Measurements from ENCODE around the gene STMN1. TPM values are rescaled to one million over a fixed set of nuclear protein-coding genes. Genes with fewer than 3 reads are reported as not detected.

The STMN1 gene
- total and polyA plus RNA-seq, 9 of the 15 experiments (the other 6 are each of a cell fraction or from before 2014, with no cell fraction given) = 269 to 2,153 (median 595) TPM

- TF ChIP-seq PRPF4 (IDR thresholded peaks at IDR 0.05; ENCODE audit: insufficient read depth, low read depth, low read length, poor library complexity, severe bottlenecking) (no peak), ZNF232 (CRISPR knock-in tag; IDR thresholded peaks at IDR 0.05) (no peak; the same call in 1 of the 2 replicates), E2F4 (CRISPR knock-in tag; IDR thresholded peaks at IDR 0.05; ENCODE audit: low read depth) (peak; percentile 96), MLX (CRISPR knock-in tag; conservative IDR thresholded peaks at IDR 0.05) (no peak), CBX5 (IDR thresholded peaks at IDR 0.05; ENCODE audit: borderline replicate concordance, low read depth) (0 out of 2 replicates have a peak, but pooled peaks have one; percentile 5), ZNF239 (CRISPR knock-in tag; IDR thresholded peaks at IDR 0.05) (no peak), ZNF589 (CRISPR knock-in tag; IDR thresholded peaks at IDR 0.05; ENCODE audit: low read depth) (no peak), MBD1 (CRISPR knock-in tag; IDR thresholded peaks at IDR 0.05) (no peak), CCNT2 (IDR thresholded peaks at IDR 0.05; ENCODE audit: borderline replicate concordance, extremely low read depth, insufficient read length, low read depth, low read length) (peak; percentile 96), ZNF165 (CRISPR knock-in tag; IDR thresholded peaks at IDR 0.05; ENCODE audit: borderline replicate concordance) (no peak; the same call in 1 of the 2 replicates), CAMTA2 (CRISPR knock-in tag; conservative IDR thresholded peaks at IDR 0.05) (no peak), ZBTB26 (CRISPR knock-in tag; IDR thresholded peaks at IDR 0.05) (peak; percentile 96), ZNF224 (CRISPR knock-in tag; IDR thresholded peaks at IDR 0.05) (no peak), GABPB2 (CRISPR knock-in tag; conservative IDR thresholded peaks at IDR 0.05) (no peak), ZBTB11 (CRISPR knock-in tag; IDR thresholded peaks at IDR 0.05) (peak in 1 of 3 experiments; percentile 69; a peak in 2 of 6 replicates), ATF4 (CRISPR knock-in tag; IDR thresholded peaks at IDR 0.05) (0 out of 2 replicates have a peak, but pooled peaks have one; percentile 20)
These were observed 47.1 kb downstream of the STMN1 start, which contains the start of gene AUNIP (continued) for GRCh38 chr1:25858906-25859789.
